MG63 (cell line): ENCODE results near the gene MCM9. TPM values are rescaled to one million over a fixed set of nuclear protein-coding genes. Genes with fewer than 3 reads are reported as not detected.
"Not testable (repeated sequence)": the region's sequence is repeated elsewhere in the genome, so short reads cannot be mapped to it uniquely, and the experiment has no call there.

ENCODE experiments used
- DNase-seq: peaks from one replicate; pipeline ENCODE4 v3.0.0-alpha.2; 2020
- H3K27me3 ChIP-seq: fragments of 250-450 bp; sonication (Bioruptor Pico); 2 replicates; pipeline ENCODE4 v1.5.1; 2020; ENCODE audit warnings: mild to moderate bottlenecking, moderate library complexity
- H3K36me3 ChIP-seq: fragments of 250-450 bp; sonication (Bioruptor Pico); 2 replicates; pipeline ENCODE4 v1.5.1; 2020; ENCODE audit warnings: mild to moderate bottlenecking, moderate library complexity
- H3K4me3 ChIP-seq: fragments of 250-450 bp; sonication (Bioruptor Pico); 2 replicates; pipeline ENCODE4 v1.5.1; 2020; ENCODE audit warnings: mild to moderate bottlenecking, moderate library complexity
- H3K9me3 ChIP-seq: fragments of 250-450 bp; sonication (Bioruptor Pico); 2 replicates; pipeline ENCODE4 v1.5.1; 2020; ENCODE audit warnings: mild to moderate bottlenecking, moderate library complexity
- total RNA-seq: library from RNA; depleted of rRNA; stranded (reverse); fragments of >200 nt; shearing (Covaris generic); gene quantifications from 2 replicates; pipeline ENCODE4 v1.2.3, GENCODE V29; 2014; ENCODE audit warnings: low replicate concordance; rRNA removed

MCM9 gene
- total RNA-seq, 1 experiment from 2014 or later = 7.9 TPM

GRCh38 chr6:118781897-118782296 is 153.1 kb downstream of the MCM9 start:
- H3K4me3 ChIP-seq = no peak overlapping the region

DNA sequence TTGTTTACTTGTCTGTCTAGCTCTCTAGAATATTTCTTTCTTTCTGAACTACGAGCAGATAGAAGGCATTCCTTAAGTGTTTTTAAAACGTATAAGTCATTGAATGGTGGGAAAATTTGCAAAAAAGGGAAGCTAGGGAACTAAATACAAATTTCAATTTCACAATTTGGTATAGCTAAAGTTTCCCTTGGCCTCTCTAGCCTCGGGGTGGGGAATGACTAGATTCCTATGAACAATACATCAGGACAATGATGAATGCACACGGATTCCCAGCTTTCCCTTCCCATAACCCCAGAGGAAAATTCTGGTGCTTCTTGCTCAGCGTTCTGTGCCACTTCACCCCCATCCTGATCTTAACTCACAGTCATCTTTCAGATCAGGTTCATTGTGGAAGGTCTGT is 154.3 kb downstream of the MCM9 start:
- Histone ChIP-seq H3K36me3 (no peaks in the 10 kb centered on the region), H3K9me3 (no peaks in the 10 kb centered on the region), H3K4me3 (no peak overlapping the region), H3K27me3 (no peaks in the 10 kb centered on the region)
- DNase-seq = no peak

More at GRCh38 chr6:118781897-118782296, 153.1 kb downstream of the MCM9 start:
- H3K36me3 ChIP-seq = no peaks in the 10 kb centered on the region
- H3K27me3 ChIP-seq = no peaks in the 10 kb centered on the region
- H3K9me3 ChIP-seq = no peaks in the 10 kb centered on the region
- DNase-seq = no peak

GRCh38 chr6:118776607-118777549 is 158.1 kb downstream of the MCM9 start:
- no peak overlapping the region for H3K4me3 ChIP-seq
- no peaks in the 10 kb centered on the region for H3K36me3 ChIP-seq
- H3K27me3 ChIP-seq = no peaks in the 10 kb centered on the region
- peak; percentile 50 for DNase-seq
- no peaks in the 10 kb centered on the region for H3K9me3 ChIP-seq

DNA sequence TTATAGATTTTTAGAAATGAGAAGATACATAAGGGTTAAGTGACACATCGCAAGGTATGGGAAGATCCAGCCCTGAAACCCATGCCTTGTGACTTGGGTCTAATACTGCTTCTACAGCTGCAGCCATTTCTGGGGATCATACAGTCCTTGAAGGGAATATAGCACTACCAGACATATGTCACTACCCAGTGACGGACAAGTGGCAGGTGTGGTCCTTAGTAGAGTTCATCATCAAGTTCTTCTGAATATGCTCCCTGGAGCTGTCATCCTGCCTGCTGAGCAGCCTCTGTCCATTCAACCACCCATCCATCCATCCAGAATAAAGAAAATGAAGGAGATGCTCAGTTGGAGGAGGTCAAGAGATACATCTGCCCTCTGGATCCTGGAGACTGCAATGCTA is 159.6 kb downstream of the MCM9 start:
- no peak for DNase-seq
- Histone ChIP-seq H3K36me3 (no peaks in the 10 kb centered on the region), H3K4me3 (no peak overlapping the region), H3K9me3 (no peaks in the 10 kb centered on the region), H3K27me3 (no peaks in the 10 kb centered on the region)

GRCh38 chr6:118774581-118774980 is 160.4 kb downstream of the MCM9 start:
- no peak for DNase-seq
- Histone ChIP-seq H3K27me3 (no peaks in the 10 kb centered on the region), H3K36me3 (no peaks in the 10 kb centered on the region), H3K9me3 (no peaks in the 10 kb centered on the region), H3K4me3 (no peak overlapping the region)

- no peak for DNase-seq
- no peak overlapping the region for H3K4me3 ChIP-seq
- no peaks in the 10 kb centered on the region for H3K27me3 ChIP-seq
- H3K9me3 ChIP-seq = no peaks in the 10 kb centered on the region
- no peaks in the 10 kb centered on the region for H3K36me3 ChIP-seq
Measured at GRCh38 chr6:118772886-118773285, 162.1 kb downstream of the MCM9 start.

DNA sequence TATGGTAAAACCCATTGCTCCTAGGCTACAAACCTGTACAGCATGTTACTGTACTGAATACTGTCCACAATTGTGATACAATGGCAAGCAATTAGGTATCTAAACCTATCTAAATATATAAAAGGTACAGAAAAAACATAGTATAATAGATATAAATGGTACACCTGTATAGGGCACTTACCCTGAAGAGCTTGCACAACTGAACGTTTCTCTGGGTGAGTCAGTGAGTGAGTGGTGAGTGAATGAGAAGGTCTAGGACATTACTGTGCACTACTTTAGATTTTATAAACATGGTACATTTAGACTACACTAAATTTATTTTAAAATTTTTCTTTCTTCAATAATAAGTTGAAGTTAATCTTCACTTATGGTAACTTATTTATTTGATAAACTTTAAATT is 163.7 kb downstream of the MCM9 start:
- no peaks in the 10 kb centered on the region for H3K36me3 ChIP-seq
- H3K9me3 ChIP-seq = no peaks in the 10 kb centered on the region
- no peaks in the 10 kb centered on the region for H3K27me3 ChIP-seq
- H3K4me3 ChIP-seq = no peak overlapping the region
- no peak for DNase-seq

DNA sequence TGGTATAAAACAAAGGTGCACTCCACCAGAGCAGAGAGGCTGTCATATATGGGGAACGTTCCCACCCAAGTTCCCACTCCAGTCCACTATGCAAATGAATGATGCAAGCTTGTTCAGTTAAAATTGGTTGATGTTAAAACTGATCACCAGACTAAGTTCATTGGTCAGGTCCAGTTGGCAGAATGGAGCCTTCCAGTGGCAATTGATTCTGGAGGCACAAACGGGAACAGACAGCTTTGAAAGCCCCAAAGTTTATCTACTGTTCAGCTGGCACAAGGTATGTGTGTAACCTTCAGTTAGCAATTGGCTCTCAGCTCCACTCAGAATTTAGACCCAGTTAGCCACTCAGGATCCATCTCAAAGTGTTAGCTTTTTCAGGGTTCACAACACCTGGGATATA is 164.1 kb downstream of the MCM9 start:
- Histone ChIP-seq H3K9me3 (no peaks in the 10 kb centered on the region), H3K27me3 (no peaks in the 10 kb centered on the region), H3K36me3 (no peaks in the 10 kb centered on the region), H3K4me3 (no peak overlapping the region)
- no peak for DNase-seq

DNA sequence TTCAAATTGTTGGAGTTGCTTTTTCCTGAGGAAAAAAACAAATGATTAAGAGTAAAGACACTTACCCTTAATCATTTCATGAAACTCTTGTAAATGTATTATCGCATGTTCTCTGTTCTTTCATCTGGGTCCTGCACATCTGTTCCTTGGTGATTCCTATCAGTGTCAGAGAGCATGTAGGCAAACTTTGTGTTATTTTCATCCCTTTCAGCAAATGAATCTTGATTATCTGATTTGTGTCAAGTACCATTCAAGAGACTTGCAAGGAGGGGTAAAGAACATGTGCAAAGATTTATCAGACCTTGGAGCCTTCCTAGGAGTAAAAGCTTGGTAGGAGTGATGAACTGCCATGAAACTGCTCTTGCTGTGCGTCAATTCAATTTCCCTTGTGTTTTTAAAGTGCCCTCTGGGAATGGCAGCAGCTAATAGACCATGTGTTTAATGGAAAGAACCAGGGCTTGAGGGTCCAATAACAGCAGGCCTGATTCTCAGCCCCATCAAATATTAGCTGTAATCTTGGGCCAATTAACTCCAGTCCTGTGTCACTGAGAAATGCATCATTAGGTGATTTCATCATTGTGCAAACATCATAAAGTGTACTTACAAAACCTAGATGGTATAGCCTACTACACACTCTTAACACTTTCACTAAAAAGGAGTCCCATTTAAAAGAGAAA is 164.7 kb downstream of the MCM9 start:
- H3K4me3 ChIP-seq = no peak overlapping the region
- H3K27me3 ChIP-seq = no peaks in the 10 kb centered on the region
- H3K9me3 ChIP-seq = no peaks in the 10 kb centered on the region
- DNase-seq = no peak
- no peaks in the 10 kb centered on the region for H3K36me3 ChIP-seq

GRCh38 chr6:118768904-118769325 is 166.0 kb downstream of the MCM9 start:
- H3K36me3 ChIP-seq = no peaks in the 10 kb centered on the region
- DNase-seq = no peak

DNA sequence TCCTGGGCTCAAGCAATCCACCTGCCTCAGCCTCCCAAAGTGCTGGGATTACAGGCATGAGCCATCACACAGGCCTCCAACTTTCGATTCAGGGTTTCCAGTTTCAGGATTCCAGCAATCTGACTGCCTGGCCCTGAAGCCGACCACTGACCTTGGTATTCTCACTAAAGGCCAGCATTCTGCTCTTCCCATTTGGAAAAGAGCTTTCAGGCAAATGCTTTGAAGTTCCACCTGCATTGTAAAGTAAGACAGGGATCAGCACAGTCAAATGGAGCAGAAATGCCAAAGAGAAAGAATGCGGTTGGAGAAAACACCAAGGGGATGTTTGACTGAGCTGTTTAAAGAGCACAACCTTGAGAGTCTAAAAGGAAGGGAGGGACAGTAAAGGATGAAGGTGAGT is 166.5 kb downstream of the MCM9 start:
- no peak for DNase-seq
- Histone ChIP-seq H3K36me3 (no peaks in the 10 kb centered on the region), H3K4me3 (no peak overlapping the region), H3K27me3 (no peaks in the 10 kb centered on the region), H3K9me3 (no peaks in the 10 kb centered on the region)

More at GRCh38 chr6:118768904-118769325, 166.0 kb downstream of the MCM9 start:
- Histone ChIP-seq H3K4me3 (no peak overlapping the region), H3K9me3 (no peaks in the 10 kb centered on the region), H3K27me3 (no peaks in the 10 kb centered on the region)

DNA sequence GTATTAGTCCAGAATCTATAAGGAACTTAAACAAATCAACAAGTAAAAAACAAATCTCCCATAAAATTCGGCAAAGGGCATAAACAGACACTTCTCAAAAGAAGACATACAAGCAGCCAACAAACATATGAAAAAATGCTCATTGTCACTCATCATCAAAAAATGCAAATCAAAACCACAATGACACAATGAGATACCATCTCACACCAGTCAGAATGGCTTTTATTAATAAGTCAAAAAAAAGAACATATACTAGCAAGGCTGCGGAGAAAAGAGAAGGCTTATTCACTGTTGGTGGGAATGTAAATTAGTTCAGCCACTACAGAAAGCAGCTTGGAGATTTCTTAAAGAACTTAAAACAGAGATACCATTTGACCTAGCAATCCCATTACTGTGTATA is 169.6 kb downstream of the MCM9 start:
- not testable (repeated sequence) for H3K9me3 ChIP-seq, H3K27me3 ChIP-seq, DNase-seq, H3K36me3 ChIP-seq, H3K4me3 ChIP-seq

- no peaks in the 10 kb centered on the region for H3K27me3 ChIP-seq
- H3K36me3 ChIP-seq = no peaks in the 10 kb centered on the region
- no peaks in the 10 kb centered on the region for H3K9me3 ChIP-seq
- no peak overlapping the region for H3K4me3 ChIP-seq
- DNase-seq = no peak
Measured at GRCh38 chr6:118764766-118765165, 170.2 kb downstream of the MCM9 start.

Other genes starting within 250 kb of the MCM9 start
- 14.1 and 21.2 TPM in 2 replicates for gene ASF1A, start 41.0 kb downstream of the MCM9 start, total RNA-seq
- 0.13 TPM in 1 of 2 replicates, not detected in the other for gene FAM184A, start 143.5 kb upstream of the MCM9 start, total RNA-seq